A549 treated with Mapracorat at 1 μM for 4 hours (cell line): Measurements from ENCODE around the gene ZCCHC8. TPM values are rescaled to one million over a fixed set of nuclear protein-coding genes. Genes with fewer than 3 reads are reported as not detected.

Source experiments
- total RNA-seq: library from RNA; stranded (reverse); fragments of 200-300 nt; extraction: Qiagen RNA extraction; gene quantifications from 5 replicates; pipeline ENCODE4 v1.2.3, GENCODE V29; 2022

Gene ZCCHC8
- total RNA-seq, result 22.5 to 23.9 TPM (median 22.9 TPM) in 5 replicates

GRCh38 chr12:122500685-122501488 is at the start of gene ZCCHC8:
Gene ZCCHC8 (minus strand): TSS chr12:122500932. CDS start chr12:122500840, 92 bp downstream.

GRCh38 chr12:122526683-122527477 is 26.1 kb upstream of the ZCCHC8 start, which contains the start of the genes KNTC1 and RSRC2:
Gene KNTC1 (plus strand): TSS chr12:122527249. CDS start chr12:122530064, 2,815 bp downstream.
Gene RSRC2 (minus strand): TSS chr12:122526936. CDS start chr12:122526853, 83 bp downstream.

GRCh38 chr12:122421821-122422729 is 78.7 kb downstream of the ZCCHC8 start, which contains the start of gene CLIP1:
Gene CLIP1 (minus strand): TSS chr12:122422669. CDS start chr12:122380452, 42,217 bp downstream.

Other genes starting within 250 kb of the ZCCHC8 start
- gene VPS33A, start 234.4 kb downstream of the ZCCHC8 start, total RNA-seq, result 17.3 to 18.9 TPM (median 18.5 TPM) in 5 replicates
- 31.5 to 40.8 TPM (median 36.6 TPM) in 5 replicates for gene CLIP1, start 78.3 kb downstream of the ZCCHC8 start, total RNA-seq
- gene RSRC2, start 26.0 kb upstream of the ZCCHC8 start, total RNA-seq, result 46.8 to 79.5 TPM (median 58.3 TPM) in 5 replicates
- gene KNTC1, start 26.3 kb upstream of the ZCCHC8 start, total RNA-seq, result 20.4 to 24.6 TPM (median 22.8 TPM) in 5 replicates
- 0.07 to 0.11 TPM (median 0.09 TPM) in 4 of 5 replicates, not detected in the other for gene HCAR2, start 202.4 kb upstream of the ZCCHC8 start, total RNA-seq
- 0.15 TPM in 1 of 5 replicates, not detected in the others for gene HCAR3, start 215.9 kb upstream of the ZCCHC8 start, total RNA-seq
- 0.02 to 0.06 TPM (median 0.05 TPM) in 3 of 5 replicates, not detected in the others for gene HCAR1, start 229.9 kb upstream of the ZCCHC8 start, total RNA-seq